Prostate gland (tissue), 2 donors: ENCODE measurements around the gene COL4A3.

ENCODE experiments used
- CTCF ChIP-seq, 4 experiments: fragments of 200-600 bp in 2 of 4; fragments of 450-650 bp in 2 of 4; sonication (generic) in 2 of 4; IDR thresholded peaks; 1 replicate in 3 of 4; 2 replicates in 1 of 4; pipeline ENCODE4 v1.5.1; 2016 to 2019; ENCODE audit warnings: antibody characterized with exemption in 4 of 4, mild to moderate bottlenecking in 2 of 4, moderate library complexity in 2 of 4
- POLR2A ChIP-seq: fragments of 450-650 bp; IDR thresholded peaks from one replicate; pipeline ENCODE4 v1.6.1; 2016; ENCODE audit warnings: antibody characterized with exemption, mild to moderate bottlenecking

GRCh38 chr2:227205701-227206100 lies 41.3 kb downstream of the COL4A3 start:
- TF ChIP-seq CTCF (IDR thresholded peaks at IDR 0.05) (no peak), POLR2A (no peak)
